Non-pigmented ciliary epithelial cell (primary cell): Measurements from ENCODE around the gene TNPO1.
"Not testable (repeated sequence)": the region's sequence is repeated elsewhere in the genome, so short reads cannot be mapped to it uniquely, and the experiment has no call there.

Experiments used
- DNase-seq: peaks from one replicate; pipeline ENCODE4 v3.0.0-alpha.2; 2010; ENCODE audit warnings: low read depth

The TNPO1 gene

DNA sequence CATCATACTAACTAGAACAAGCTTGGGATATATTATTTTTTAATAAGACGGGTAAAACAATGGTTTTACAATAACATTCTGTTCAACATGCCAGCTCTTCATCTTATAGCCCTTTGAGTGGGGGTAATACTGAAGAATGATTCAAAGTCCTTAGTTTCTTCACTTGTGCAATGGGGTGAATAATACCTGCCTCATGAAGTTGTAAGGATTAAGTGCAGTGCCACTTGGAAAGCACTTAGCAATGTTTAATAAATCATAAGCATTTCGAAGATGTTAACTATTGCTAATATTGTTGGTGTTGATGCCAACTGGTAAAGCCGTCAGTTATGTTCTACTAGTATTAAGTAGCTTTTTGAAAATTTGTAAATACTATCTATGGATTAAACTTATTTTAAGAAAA lies 38.0 kb downstream of the TNPO1 start:
- DNase-seq, result no peak

DNA sequence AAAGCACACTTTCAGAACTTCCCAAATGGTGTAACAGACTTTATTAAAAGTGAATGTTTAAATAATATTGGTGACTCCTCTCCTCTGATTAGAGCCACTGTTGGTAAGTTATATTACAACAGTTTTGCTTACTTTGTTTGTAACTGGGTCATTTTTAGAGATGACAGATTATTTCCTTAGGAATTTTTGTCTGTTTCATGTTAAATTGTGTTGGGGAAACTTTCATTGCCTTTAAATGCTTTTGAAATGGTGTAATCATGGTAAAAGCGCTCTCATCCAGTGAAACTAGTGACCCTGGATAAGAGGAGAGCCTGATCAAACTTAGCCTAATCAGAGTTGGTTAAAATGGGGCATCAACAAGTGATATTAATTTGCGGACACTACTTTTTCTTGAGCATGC lies 39.4 kb downstream of the TNPO1 start:
- DNase-seq, result no peak

DNA sequence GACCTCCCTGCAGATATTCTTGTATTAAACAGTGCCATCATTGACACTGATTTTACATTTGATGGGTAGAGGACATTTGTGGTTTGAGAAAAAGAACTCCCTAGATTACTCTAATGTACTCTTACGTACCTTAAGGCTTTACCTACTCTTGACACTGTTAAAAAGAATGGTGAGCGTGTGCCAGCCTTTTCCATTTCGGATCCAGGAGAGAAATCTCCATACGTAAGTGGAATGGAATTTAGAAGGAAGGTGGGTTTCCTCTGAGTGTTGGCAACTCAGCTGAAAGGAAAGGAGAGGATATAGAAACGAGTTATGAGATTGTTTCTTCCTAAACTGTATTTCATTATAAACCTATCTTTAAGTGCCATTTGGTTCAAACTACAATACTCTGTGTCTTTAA lies 40.9 kb downstream of the TNPO1 start:
- DNase-seq, result no peak

DNA sequence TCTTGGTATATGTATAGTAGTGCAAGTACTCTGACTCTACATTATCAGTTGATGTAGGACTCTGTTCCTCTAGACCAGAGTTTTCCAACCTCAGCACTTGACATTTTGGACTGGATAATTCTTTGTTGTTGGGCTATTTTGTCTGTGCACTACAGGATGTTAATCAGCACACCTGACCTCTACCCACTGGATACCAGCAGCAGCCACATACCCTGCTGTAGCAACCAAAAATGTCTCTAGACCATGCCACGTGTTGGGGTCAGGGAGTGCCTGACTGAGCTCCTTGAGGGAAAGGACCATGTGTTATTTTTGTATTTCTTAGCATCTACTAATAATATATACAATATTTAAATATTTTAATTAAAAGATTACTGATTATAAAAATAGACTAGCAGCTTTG lies 42.7 kb downstream of the TNPO1 start:
- DNase-seq, result no peak

DNA sequence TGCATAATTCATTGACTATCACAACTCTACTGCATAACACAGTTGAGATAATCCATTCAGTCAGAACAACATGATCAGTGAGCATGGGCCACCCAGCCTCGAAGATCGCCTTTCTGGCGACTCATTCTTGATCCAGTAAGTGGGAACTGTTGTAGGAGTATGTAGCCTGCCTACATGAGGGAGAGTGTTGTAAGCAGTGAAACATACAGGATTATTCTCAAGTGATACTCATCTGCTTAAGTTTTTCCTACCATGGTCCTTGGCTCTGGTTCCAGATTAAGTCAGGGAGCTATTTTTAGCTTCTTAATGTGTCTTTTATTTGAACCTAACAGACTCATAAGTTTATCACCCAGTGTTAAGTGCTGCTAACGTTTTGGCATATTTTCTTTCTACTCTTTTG lies 44.0 kb downstream of the TNPO1 start:
- DNase-seq, result no peak

DNA sequence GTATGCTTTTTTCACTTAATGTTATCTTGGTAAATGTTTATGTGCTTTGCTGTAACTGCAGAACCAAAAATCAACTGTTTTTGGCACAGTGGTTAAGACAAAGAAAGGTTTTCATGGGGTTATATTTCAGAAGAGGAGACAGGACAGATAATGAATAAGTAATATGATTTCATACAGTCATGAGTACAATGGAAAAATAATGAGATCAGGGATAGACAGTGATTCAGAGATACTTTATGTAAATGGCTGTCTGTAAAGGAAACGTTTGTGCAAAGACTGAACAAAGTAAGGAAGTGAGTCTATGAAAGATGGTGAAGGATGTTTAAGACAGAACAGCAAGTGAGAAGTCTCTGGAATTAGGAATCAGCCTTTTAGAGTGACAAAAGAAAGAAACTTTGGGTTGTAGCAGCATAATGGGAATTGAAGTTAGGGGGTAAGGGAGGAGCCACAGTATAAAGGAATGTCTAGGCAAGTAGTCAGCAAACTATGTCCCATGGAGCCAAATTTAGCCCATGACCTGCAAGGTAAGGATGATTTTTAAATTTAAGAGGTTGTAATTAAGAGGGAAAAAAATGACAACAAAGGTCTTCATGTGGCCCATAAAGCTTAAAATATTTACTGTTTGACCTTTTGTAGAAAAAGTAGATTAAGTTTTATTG lies 55.0 kb downstream of the TNPO1 start:
- DNase-seq, result no peak

DNA sequence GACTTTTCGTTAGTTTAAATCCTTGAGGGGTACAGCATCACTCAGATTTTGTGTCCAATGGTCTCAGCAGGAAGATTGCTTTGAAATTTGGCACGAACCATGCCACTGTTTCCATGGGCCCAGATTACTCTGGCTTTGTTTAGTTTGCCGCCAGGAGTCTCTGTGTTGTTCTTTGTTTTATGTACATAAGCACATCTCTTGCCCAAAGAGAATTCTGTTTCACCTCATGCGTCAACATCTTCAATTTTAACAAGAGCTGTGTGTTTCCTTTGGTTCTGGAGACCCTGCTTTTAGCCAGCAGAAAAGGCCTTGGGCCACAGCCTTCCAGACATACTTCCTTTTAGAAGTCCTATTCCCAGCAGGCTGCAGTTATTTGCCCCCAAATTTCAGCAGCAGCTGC lies 62.4 kb downstream of the TNPO1 start:
- no peak for DNase-seq

DNA sequence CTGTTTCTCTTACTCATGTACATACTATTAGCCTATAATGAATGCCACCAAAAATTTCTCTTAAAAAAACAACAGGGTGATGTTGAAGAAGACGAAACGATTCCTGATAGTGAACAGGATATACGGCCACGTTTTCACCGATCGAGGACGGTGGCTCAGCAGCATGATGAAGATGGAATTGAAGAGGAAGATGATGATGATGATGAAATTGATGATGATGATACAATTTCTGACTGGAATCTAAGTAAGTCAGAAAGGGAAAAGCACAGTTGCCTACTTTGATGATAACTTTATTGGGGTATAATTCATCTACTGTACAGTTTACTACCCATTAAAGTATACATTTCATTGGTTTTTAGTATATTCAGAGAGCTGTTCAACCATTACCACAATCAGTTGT lies 66.5 kb downstream of the TNPO1 start:
- no peak for DNase-seq

DNA sequence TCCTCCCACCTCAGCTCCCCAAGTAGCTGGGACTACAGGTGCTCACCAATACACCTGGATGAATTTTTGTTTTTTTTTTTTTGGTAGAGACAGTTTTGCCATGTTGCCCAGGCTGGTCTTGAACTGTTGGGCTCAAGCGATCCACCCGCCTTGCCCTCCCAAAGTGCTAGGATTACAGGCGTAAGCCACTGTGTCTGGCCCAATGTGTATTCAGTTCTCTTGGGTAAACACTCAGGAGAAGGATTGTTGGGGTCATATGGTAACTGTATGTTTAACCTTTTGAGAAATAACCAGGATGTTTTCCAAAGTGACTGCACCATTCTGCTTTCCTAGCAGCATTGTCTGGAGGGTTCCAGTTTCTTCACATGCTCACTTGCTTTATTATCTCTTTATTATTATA lies 67.4 kb downstream of the TNPO1 start:
- DNase-seq, result no peak

DNA sequence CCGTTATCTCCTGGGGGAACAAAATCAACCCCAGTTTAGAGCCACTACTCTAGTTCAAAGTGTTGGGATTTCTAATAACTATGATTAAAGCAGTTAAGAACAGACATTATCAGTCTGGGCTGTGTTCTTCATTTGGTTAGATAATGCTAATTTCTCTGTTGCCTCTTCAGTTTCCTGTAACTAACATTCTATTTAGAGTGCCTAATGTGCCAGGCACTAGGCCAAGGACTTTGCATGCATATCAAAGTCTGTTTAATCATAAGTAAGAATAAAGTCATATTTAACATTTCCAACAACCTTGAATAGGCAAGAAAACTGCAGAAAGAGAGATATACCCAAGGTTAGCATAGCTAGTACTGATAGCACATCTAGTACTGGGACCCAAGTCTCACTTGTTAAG lies 68.4 kb downstream of the TNPO1 start:
- DNase-seq, result no peak

DNA sequence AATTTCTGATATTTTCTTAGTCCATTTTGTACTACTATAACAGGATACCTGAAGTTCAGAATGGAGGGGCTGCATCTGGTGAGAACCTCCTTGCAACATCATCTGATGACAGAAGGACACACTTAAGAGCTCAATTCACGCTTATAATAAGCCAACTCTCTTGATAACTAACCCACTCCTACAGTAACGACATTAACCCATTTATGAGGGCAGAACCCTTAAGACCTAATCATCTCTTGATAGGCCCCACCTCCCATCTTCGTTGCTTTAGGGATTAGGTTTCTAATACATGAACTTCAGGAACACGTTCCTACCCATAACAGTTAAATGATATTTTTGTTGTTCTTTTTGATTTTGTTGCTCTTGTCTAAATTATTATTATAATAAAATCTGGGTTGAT lies 69.4 kb downstream of the TNPO1 start:
- no peak for DNase-seq

DNA sequence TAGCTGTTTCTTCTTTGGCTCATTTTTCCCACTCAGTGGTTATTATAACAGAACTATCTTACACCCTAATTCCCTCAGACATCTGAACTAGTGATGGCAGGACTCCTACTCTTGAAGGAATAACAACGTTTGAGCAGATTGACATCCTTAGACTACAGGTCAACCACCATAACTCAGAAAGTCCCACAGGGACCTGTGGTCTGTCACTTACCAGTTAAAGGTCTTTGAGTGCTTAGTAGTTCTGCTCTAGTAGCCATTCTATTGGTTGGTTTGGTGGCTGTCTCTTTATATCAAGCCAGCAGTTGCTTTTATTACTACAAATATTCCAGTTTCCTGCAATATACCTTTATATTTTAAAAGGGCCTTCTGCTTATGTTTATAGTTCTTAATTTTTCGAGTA lies 72.1 kb downstream of the TNPO1 start:
- DNase-seq, result no peak

DNA sequence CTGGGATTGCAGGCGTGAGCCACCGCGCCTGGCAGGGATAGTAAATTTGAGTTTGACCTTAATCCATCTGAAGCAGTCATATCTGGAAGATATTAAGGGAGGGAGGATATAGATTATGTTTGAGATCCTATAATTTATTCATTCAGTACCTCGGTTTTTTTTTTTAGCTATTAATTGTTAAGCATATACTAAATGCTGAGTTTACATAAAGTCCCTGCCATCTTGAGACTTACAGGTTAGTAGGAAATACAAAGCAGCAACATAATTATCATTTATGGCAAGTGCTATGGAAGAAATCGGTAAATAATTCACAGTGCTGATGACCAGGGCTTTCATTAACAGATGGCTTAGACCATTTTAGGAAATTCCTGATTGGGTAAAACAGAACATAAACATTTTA lies 72.9 kb downstream of the TNPO1 start:
- no peak for DNase-seq

DNA sequence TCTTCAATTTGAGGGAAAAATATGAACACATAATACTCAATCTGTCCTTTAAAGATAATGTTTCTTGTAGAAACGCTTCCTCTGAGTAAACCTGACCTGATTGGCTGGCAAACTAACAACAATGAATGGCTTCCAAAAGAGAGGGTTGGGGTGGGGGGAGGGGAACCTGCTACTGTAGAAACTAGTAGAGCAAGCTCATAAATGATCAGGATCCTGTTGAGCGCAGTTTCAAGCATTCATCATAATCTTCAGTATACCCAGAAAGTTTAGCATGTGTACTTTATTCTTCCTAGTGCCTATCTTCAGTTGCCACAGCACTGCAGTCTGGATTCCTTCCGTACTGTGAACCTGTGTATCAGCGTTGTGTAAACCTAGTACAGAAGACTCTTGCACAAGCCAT lies 76.4 kb downstream of the TNPO1 start:
- no peak for DNase-seq

DNA sequence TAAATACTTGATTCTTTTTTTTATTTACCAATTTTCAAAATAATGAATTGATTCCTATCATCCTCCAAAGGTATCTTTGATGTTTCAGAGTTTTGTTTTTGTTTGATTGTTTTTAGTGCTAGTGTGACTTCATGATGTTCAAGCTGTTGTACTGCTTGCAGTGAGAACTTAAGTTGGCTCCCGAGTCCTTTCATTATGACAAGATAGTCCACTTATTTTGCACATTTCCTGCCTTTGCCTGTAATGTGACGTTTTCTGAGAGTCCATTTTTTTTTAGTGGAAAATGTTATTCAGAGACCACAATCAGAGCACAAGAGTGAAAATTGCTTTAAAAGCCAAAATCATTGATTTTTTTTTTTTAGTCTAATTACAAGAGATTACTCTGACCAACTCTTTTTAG lies 79.3 kb downstream of the TNPO1 start:
- DNase-seq, result no peak

DNA sequence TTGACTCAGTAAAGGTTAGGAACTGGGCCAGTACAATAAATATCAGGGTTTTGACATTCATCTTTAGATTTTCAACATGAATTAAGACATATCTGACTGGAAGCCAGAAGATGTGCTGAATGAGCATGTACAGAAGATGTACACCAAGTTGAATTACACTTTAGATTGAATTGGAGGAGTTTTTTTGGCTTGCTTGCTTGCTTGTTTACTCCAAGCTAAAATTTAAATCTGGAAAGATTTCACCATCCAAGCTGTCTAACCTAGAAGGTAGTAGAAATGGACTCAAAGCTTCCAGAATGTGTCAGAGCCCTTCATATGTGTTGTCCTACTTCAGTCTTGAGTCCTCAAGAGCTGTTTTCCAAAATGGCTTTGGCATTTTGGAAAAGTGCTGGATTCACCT lies 90.3 kb downstream of the TNPO1 start:
- no peak for DNase-seq

DNA sequence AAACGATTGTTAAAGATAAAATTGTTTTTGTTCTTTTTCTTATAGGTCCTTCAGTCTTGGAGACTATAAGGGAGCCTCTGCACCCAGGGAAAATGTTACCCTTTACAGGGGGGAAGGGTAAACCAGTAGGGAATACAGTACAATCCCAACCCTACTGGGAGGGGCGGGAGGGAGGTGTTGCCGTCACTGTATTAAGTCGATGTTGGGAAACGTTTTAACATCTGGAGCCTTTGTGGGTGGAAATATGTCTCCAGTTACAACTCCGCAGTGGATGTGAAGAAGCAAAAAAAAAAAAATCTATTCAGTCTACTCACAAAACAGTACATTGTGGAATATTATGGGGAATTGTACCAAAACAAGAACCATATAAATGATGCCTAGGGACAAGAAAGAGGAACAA lies 92.2 kb downstream of the TNPO1 start:
- peak; percentile 13 for DNase-seq

DNA sequence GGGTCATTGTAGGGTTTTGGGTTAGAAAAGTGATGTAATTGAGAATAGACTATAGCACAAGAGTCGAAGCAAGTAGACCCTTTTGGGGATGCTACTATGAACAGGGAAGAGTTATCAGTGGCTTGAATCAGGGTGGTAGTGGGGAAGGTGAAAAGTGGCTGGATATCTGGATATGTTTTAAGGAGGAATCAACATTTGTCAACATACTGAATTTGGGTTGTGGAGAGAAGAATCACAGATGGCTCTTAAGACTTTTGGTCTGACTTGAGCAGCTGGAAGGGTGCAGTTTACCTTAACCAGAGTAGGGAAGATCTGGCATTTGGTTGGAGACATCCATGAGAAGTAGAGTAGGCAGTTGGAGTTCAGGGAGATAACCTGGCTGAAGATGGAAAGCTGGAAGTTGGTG lies 100.9 kb downstream of the TNPO1 start:
- no peak for DNase-seq

DNA sequence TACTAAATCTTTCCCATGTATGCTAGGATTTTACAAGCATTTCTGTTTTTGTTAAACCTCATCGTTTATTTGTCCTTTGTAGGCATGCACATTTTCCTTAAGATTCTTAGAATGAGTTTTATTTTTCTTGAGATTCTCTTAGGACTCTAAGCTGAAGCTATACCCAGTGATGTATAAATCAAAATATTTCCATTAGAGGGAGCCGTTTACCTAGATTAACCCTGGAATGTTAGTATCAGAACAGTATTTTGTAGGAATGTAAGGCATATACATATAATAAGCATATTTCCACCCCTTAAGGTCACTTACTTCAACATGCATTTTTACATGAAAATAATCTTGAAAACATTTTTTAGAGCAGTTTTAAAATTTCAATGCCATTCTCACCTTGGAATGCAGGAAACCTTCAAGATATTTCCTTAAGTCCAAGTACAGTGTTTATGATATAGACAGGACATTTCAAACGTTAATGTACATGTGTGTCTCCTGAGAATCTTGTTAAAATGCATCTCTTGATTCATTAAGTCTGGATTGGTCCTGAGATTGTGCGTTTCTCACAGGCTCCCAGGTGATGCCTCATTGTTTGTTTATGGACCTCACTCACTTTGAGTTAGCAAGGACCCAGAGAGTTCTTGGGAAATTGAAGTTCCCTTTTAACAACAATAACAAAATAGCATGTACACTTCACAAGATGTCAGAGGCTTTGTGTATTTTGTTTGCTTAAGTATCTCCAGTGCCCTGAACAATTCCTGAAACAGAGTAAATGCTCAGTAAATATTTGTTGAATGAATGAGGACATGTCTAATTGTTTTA lies 104.4 kb downstream of the TNPO1 start:
- no peak for DNase-seq

DNA sequence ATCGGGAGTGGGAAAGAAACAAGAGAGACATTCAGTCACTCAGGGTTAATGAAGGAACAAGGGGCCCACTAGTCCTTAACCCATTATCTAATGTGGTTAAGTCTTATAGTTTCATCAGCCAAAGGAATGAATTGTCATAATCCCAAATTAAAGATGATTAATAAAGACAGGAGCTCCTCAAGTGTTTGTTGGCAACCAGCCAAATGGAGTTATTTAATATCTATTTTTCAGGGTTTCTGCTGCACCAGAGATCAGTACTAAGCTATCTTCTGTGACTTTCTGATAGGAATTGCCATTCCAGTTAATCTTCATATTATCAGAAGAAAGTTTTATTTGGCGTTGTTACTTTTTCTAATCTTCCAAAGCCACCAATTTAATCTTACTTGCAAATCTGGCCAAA lies 105.4 kb downstream of the TNPO1 start:
- no peak for DNase-seq

DNA sequence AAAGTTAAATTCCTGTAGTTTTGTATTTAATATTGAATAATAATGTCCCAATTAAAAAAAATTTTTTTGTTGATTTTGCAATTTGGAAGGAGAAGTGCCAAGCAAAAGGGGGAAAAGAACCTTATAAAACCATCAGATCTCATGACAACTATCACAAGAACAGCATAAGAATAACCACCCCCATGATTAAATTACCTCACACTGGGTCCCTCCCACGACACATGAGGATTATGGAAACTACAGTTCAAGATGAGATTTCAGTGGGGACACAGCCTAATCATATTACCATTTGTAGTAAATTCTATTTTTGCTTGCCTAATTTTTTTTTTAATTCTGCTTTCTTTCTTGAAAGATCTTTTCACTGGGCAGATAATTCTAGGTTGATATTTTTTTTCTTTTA lies 106.0 kb downstream of the TNPO1 start:
- no peak for DNase-seq

DNA sequence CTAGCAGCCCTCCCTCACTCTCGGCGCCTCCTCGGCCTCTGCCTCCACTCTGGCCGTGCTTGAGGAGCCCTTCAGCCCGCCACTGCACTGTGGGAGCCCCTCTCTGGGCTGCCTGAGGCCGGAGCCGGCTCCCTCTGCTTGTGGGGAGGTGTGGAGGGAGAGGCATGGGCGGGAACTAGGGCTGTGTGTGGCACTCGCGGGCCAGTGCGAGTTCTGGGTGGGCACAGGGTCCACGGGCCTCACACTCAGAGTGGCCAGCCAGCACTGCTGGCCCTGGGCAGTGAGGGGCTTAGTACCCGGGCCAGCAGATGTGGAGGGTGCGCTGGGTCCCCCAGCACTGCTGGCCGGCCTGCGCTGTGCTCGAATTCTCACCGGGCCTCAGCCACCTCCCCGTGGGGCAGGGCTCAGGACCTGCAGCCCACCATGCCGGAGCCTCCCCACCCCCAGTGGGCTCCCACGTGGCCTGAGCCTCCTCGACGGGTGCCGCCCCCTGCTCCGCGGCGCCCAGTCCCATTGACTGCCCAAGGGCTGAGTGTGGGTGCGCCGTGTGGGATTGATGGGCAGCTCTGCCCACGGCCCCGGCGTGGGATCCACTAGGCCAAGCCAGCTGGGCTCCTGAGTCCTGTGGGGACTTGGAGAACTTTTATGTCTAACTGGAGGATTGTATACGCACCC lies 109.0 kb downstream of the TNPO1 start:
- no peak for DNase-seq

DNA sequence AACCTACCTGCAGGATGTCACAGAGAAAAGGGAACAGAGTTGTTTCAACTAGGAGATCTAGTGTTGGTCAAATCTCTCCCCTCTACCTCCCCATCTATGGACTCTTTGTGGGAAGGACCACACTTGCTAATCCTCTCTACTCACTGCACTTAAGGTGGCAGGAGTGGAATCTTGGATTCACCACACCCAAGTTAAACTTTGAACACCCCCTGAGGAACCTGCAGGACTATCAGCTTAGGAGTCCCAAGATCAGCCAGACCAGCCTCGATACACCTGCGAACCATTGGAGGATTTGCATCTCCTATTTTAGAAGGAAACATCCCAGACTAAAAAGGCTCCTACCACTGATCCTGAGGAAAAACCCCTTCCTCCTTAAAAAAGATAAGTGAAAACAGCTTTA lies 116.2 kb downstream of the TNPO1 start:
- DNase-seq, result not testable (repeated sequence)
